WTC11 (cell line): ENCODE measurements around the gene OBI1. TPM values are rescaled to one million over a fixed set of nuclear protein-coding genes. Genes with fewer than 3 reads are reported as not detected.

ENCODE experiments used
- ATAC-seq: fragments of 200-7000 bp; cut with Tn5 transposase; 2 replicates; pipeline ENCODE4 v1.10.0; 2021; ENCODE audit warnings: mild to moderate bottlenecking, moderate library complexity
- CTCF ChIA-PET: fragments of 300-600 bp; sonication (Branson Sonifier 250); formaldehyde crosslinking; loops from one replicate; lab custom pipeline; 2021; ENCODE audit warnings: antibody characterized with exemption; lab: Charles Lee
- POLR2A ChIA-PET: fragments of 350-600 bp; sonication (Branson Sonifier 250); formaldehyde crosslinking; loops from one replicate; lab custom pipeline; 2021; ENCODE audit warnings: antibody characterized with exemption; lab: Charles Lee
- DNase-seq: peaks from one replicate; pipeline ENCODE4 v3.0.0; 2021; ENCODE audit warnings: low spot score
- H3K27ac Mint-ChIP-seq: 2 replicates; pipeline ENCODE4 v1.8.0; 2021; ENCODE audit warnings: mixed read lengths
- H3K27me3 Mint-ChIP-seq: 2 replicates; pipeline ENCODE4 v1.8.0; 2021; ENCODE audit warnings: low read depth, mild to moderate bottlenecking, moderate library complexity, mixed read lengths
- H3K36me3 Mint-ChIP-seq: 2 replicates; pipeline ENCODE4 v1.8.0; 2021; ENCODE audit warnings: mixed read lengths
- H3K4me1 Mint-ChIP-seq: 2 replicates; pipeline ENCODE4 v1.8.0; 2022; ENCODE audit warnings: mixed read lengths
- H3K4me3 Mint-ChIP-seq: 2 replicates; pipeline ENCODE4 v1.8.0; 2021; ENCODE audit warnings: mild to moderate bottlenecking, moderate library complexity, mixed read lengths
- H3K9me3 Mint-ChIP-seq: 2 replicates; pipeline ENCODE4 v1.8.0; 2021; ENCODE audit warnings: mixed read lengths
- ATF1 ChIP-seq: sonication (generic); formaldehyde crosslinking; IDR thresholded peaks from 2 replicates; pipeline ENCODE4 v1.8.1; 2023; ENCODE audit warnings: mild to moderate bottlenecking, moderate library complexity, missing genetic modification reagents
- ATF3 ChIP-seq: sonication (generic); formaldehyde crosslinking; conservative IDR thresholded peaks from 2 replicates; pipeline ENCODE4 v1.8.1; 2022; ENCODE audit warnings: mild to moderate bottlenecking, missing genetic modification reagents
- ATF6 ChIP-seq: sonication (generic); formaldehyde crosslinking; IDR thresholded peaks from 2 replicates; pipeline ENCODE4 v1.8.1; 2023; ENCODE audit warnings: mild to moderate bottlenecking, missing genetic modification reagents
- CDX4 ChIP-seq: fragments of 250-450 bp; sonication (Bioruptor Pico); IDR thresholded peaks from 2 replicates; pipeline ENCODE4 v1.9.0; 2021; ENCODE audit warnings: moderate library complexity, mild to moderate bottlenecking, inconsistent platforms, borderline replicate concordance
- CREB1 ChIP-seq: sonication (generic); formaldehyde crosslinking; IDR thresholded peaks from 2 replicates; pipeline ENCODE4 v1.8.0; 2023; ENCODE audit warnings: mild to moderate bottlenecking, missing genetic modification reagents
- E2F5 ChIP-seq: sonication (generic); formaldehyde crosslinking; IDR thresholded peaks from 2 replicates; pipeline ENCODE4 v1.8.1; 2022; ENCODE audit warnings: mild to moderate bottlenecking, moderate library complexity, missing genetic modification reagents
- EMX1 ChIP-seq: fragments of 250-450 bp; sonication (Bioruptor Pico); IDR thresholded peaks from 2 replicates; pipeline ENCODE4 v1.8.0; 2021; ENCODE audit warnings: mild to moderate bottlenecking
- ESRRA ChIP-seq: sonication (generic); formaldehyde crosslinking; IDR thresholded peaks from 2 replicates; pipeline ENCODE4 v1.8.1; 2022; ENCODE audit warnings: mild to moderate bottlenecking, missing genetic modification reagents, borderline replicate concordance
- IRF2 ChIP-seq: sonication (generic); formaldehyde crosslinking; IDR thresholded peaks from 2 replicates; pipeline ENCODE4 v1.8.0; 2022; ENCODE audit warnings: low read depth, missing genetic modification reagents, borderline replicate concordance
- JAZF1 ChIP-seq: fragments of 250-450 bp; sonication (Bioruptor Pico); IDR thresholded peaks from 2 replicates; pipeline ENCODE4 v1.9.0; 2021; ENCODE audit warnings: moderate library complexity, mild to moderate bottlenecking, inconsistent platforms
- MAX ChIP-seq: sonication (generic); formaldehyde crosslinking; IDR thresholded peaks from 2 replicates; pipeline ENCODE4 v1.8.0; 2022; ENCODE audit warnings: mild to moderate bottlenecking, missing genetic modification reagents
- MXD4 ChIP-seq: fragments of 250-450 bp; sonication (Bioruptor Pico); IDR thresholded peaks from 2 replicates; pipeline ENCODE4 v1.8.0; 2021; ENCODE audit warnings: mild to moderate bottlenecking, moderate library complexity, borderline replicate concordance
- MYBL2 ChIP-seq: sonication (generic); formaldehyde crosslinking; IDR thresholded peaks from 2 replicates; pipeline ENCODE4 v1.8.1; 2023; ENCODE audit warnings: mild to moderate bottlenecking, moderate library complexity, missing genetic modification reagents
- NFE2L1 ChIP-seq: sonication (generic); formaldehyde crosslinking; IDR thresholded peaks from 2 replicates; pipeline ENCODE4 v1.8.1; 2023; ENCODE audit warnings: missing genetic modification reagents
- NFYB ChIP-seq: sonication (generic); formaldehyde crosslinking; conservative IDR thresholded peaks from 2 replicates; pipeline ENCODE4 v1.8.0; 2022; ENCODE audit warnings: low read depth, missing genetic modification reagents
- PREB ChIP-seq: sonication (generic); formaldehyde crosslinking; IDR thresholded peaks from 2 replicates; pipeline ENCODE4 v1.8.1; 2022; ENCODE audit warnings: mild to moderate bottlenecking, missing genetic modification reagents, moderate library complexity, borderline replicate concordance
- RELA ChIP-seq: sonication (generic); formaldehyde crosslinking; IDR thresholded peaks from 2 replicates; pipeline ENCODE4 v1.8.1; 2022; ENCODE audit warnings: missing genetic modification reagents, mild to moderate bottlenecking, borderline replicate concordance
- STAT6 ChIP-seq: sonication (generic); formaldehyde crosslinking; conservative IDR thresholded peaks from 2 replicates; pipeline ENCODE4 v1.8.1; 2023; ENCODE audit warnings: mild to moderate bottlenecking, low read depth, missing genetic modification reagents, moderate library complexity
- TCF7 ChIP-seq: sonication (generic); formaldehyde crosslinking; IDR thresholded peaks from 2 replicates; pipeline ENCODE4 v1.8.0; 2022; ENCODE audit warnings: mild to moderate bottlenecking, low read depth, missing genetic modification reagents, moderate library complexity
- TEAD4 ChIP-seq: sonication (generic); formaldehyde crosslinking; IDR thresholded peaks from 2 replicates; pipeline ENCODE4 v1.8.0; 2022; ENCODE audit warnings: mild to moderate bottlenecking, missing genetic modification reagents
- USF1 ChIP-seq: sonication (generic); formaldehyde crosslinking; IDR thresholded peaks from 2 replicates; pipeline ENCODE4 v1.8.0; 2022; ENCODE audit warnings: mild to moderate bottlenecking, missing genetic modification reagents
- ZBTB21 ChIP-seq: sonication (generic); formaldehyde crosslinking; IDR thresholded peaks from 2 replicates; pipeline ENCODE4 v1.8.1; 2023; ENCODE audit warnings: mild to moderate bottlenecking, missing genetic modification reagents, borderline replicate concordance
- ZNF232 ChIP-seq: sonication (generic); formaldehyde crosslinking; IDR thresholded peaks from 2 replicates; pipeline ENCODE4 v1.8.0; 2022; ENCODE audit warnings: mild to moderate bottlenecking, missing genetic modification reagents
- ZNF263 ChIP-seq: sonication (generic); formaldehyde crosslinking; IDR thresholded peaks from 2 replicates; pipeline ENCODE4 v1.8.1; 2022; ENCODE audit warnings: low read depth, mild to moderate bottlenecking, moderate library complexity, missing genetic modification reagents
- ZNF425 ChIP-seq: fragments of 250-450 bp; sonication (Bioruptor Pico); conservative IDR thresholded peaks from 2 replicates; pipeline ENCODE4 v1.9.0; 2021; ENCODE audit warnings: mild to moderate bottlenecking
- total RNA-seq: library from RNA; stranded (reverse); gene quantifications from 3 replicates; pipeline ENCODE4 v1.2.3, GENCODE V29; 2021

Gene OBI1
- total RNA-seq, 1 experiment from 2014 or later = 13.4 TPM

GRCh38 chr13:78636495-78636894 is 22.5 kb downstream of the OBI1 start:
- Mint-ChIP-seq H3K9me3 (no peaks in the 10 kb centered on the region), H3K4me3 (no peak overlapping the region), H3K27me3 (no peaks in the 10 kb centered on the region), H3K36me3 (peaks cover 69% of the 10 kb centered on the region), H3K4me1 (no peaks in the 10 kb centered on the region), H3K27ac (no peak overlapping the region)
- POLR2A ChIA-PET = no interaction called here
- no peak for ATAC-seq
- no peak for DNase-seq
- CTCF ChIA-PET = no interaction called here
- TF ChIP-seq ZBTB21 (CRISPR knock-in tag) = no peak
- no peak for TF ChIP-seq RELA (CRISPR knock-in tag)
- TF ChIP-seq PREB = no peak
- TF ChIP-seq JAZF1 (CRISPR knock-in tag) = no peak
- no peak for TF ChIP-seq ATF1 (CRISPR knock-in tag)
- TF ChIP-seq CREB1 (CRISPR knock-in tag) = no peak
- no peak for TF ChIP-seq ZNF263
- TF ChIP-seq TCF7 (CRISPR knock-in tag) = no peak
- TF ChIP-seq ESRRA = no peak
- no peak for TF ChIP-seq EMX1 (CRISPR knock-in tag)
- TF ChIP-seq CDX4 = no peak
- no peak for TF ChIP-seq E2F5 (CRISPR knock-in tag)

GRCh38 chr13:78632996-78633395 is 26.0 kb downstream of the OBI1 start:
- CTCF ChIA-PET = interaction anchor here (0.9 kb wide), 1 partner anchor 25 kb away, joined by 3 read pairs; no protein-coding TSS in a partner anchor
- H3K27ac Mint-ChIP-seq = no peak overlapping the region
- H3K4me3 Mint-ChIP-seq = no peak overlapping the region
- no peaks in the 10 kb centered on the region for H3K9me3 Mint-ChIP-seq
- DNase-seq = no peak
- ATAC-seq = no peak
- H3K36me3 Mint-ChIP-seq = peaks cover 66% of the 10 kb centered on the region
- H3K27me3 Mint-ChIP-seq = no peaks in the 10 kb centered on the region
- H3K4me1 Mint-ChIP-seq = no peaks in the 10 kb centered on the region
- POLR2A ChIA-PET = interaction anchor here (0.6 kb wide), 1 partner anchor 77 kb away, joined by 3 read pairs; no protein-coding TSS in a partner anchor
- TF ChIP-seq IRF2 = no peak
- no peak for TF ChIP-seq ZNF425 (CRISPR knock-in tag)
- no peak for TF ChIP-seq EMX1 (CRISPR knock-in tag)
- no peak for TF ChIP-seq USF1 (CRISPR knock-in tag)
- no peak for TF ChIP-seq ATF3 (CRISPR knock-in tag)
- no peak for TF ChIP-seq NFYB (CRISPR knock-in tag)
- no peak for TF ChIP-seq NFE2L1 (CRISPR knock-in tag)
- TF ChIP-seq MXD4 (CRISPR knock-in tag) = no peak
- TF ChIP-seq TEAD4 (CRISPR knock-in tag) = no peak
- TF ChIP-seq MAX (CRISPR knock-in tag) = no peak
- no peak for TF ChIP-seq STAT6 (CRISPR knock-in tag)
- TF ChIP-seq JAZF1 (CRISPR knock-in tag) = no peak
- no peak for TF ChIP-seq ATF6 (CRISPR knock-in tag)
- no peak for TF ChIP-seq MYBL2 (CRISPR knock-in tag)
- TF ChIP-seq ZNF232 (CRISPR knock-in tag) = no peak
- no peak for TF ChIP-seq ZNF263
